Transverse colon (tissue), 4 donors: ENCODE data around the gene KTI12. TPM values are rescaled to one million over a fixed set of nuclear protein-coding genes. Genes with fewer than 3 reads are reported as not detected.

Experiments
- DNase-seq: peaks from one replicate; pipeline ENCODE4 v3.0.0-alpha.2; 2019
- H3K27ac ChIP-seq, 4 donors: fragments of 200-600 bp; sonication (generic); 2 replicates each; pipeline ENCODE4 v1.5.1; 2016 to 2018; ENCODE audit warnings: inconsistent platforms in 4 of 4
- H3K27me3 ChIP-seq: fragments of 200-600 bp; sonication (generic); 2 replicates; pipeline ENCODE4 v1.5.1; 2017; ENCODE audit warnings: inconsistent platforms
- H3K36me3 ChIP-seq, 4 donors: fragments of 200-600 bp; sonication (generic); 2 replicates each; pipeline ENCODE4 v1.5.1; 2017 to 2019; ENCODE audit warnings: inconsistent platforms in 4 of 4
- H3K4me1 ChIP-seq, 4 donors: fragments of 200-600 bp; sonication (generic); 2 replicates each; pipeline ENCODE4 v1.5.1; 2017 to 2020; ENCODE audit warnings: inconsistent platforms in 4 of 4
- H3K4me3 ChIP-seq, 4 donors: fragments of 200-600 bp; sonication (generic); 1 replicate in 1 of 4; 2 replicates in 3 of 4; pipeline versions ENCODE4 v1.5.1 to v1.6.1; 2017 to 2019; ENCODE audit warnings: inconsistent platforms in 4 of 4
- H3K9me3 ChIP-seq, 2 donors: fragments of 200-600 bp; sonication (generic); 2 replicates each; pipeline ENCODE4 v1.5.1; 2017 to 2019; ENCODE audit warnings: inconsistent platforms in 2 of 2
- CTCF ChIP-seq, 5 experiments: fragments of 200-600 bp in 3 of 5; fragments of 450-650 bp in 2 of 5; sonication (generic) in 3 of 5; IDR thresholded peaks; 1 replicate in 2 of 5; 2 replicates in 3 of 5; pipeline ENCODE4 v1.5.1; 2016 to 2017; ENCODE audit warnings: antibody characterized with exemption in 5 of 5, inconsistent platforms in 3 of 5, mild to moderate bottlenecking in 2 of 5, moderate library complexity in 1 of 5
- EP300 ChIP-seq: sonication (generic); formaldehyde crosslinking; IDR thresholded peaks from one replicate; pipeline ENCODE4 v1.6.1; 2017; ENCODE audit warnings: antibody characterized with exemption, low read depth
- POLR2A ChIP-seq: fragments of 450-650 bp; IDR thresholded peaks from one replicate; pipeline ENCODE4 v1.6.1; 2016; ENCODE audit warnings: antibody characterized with exemption, mild to moderate bottlenecking, moderate library complexity
- POLR2AphosphoS5 ChIP-seq, 3 donors: sonication (generic); formaldehyde crosslinking; IDR thresholded peaks; one replicate each; pipeline ENCODE4 v1.6.1; 2016; ENCODE audit warnings: antibody characterized with exemption in 3 of 3
- WGBS, 2 donors: methylation state at CpG; one replicate each; pipeline ENCODE4 v1.1.5; 2018; ENCODE audit warnings: low coverage in 1 of 2; 5-methylcytosine and 5-hydroxymethylcytosine counted together
- in situ Hi-C, 4 donors: fragments of 200-750 bp; cut with MboI; loops; one replicate each; pipeline versions ENCODE4 v1.15.0 to v1.15.1; 2017; ENCODE audit warnings: low sequenced_read_pairs in 3 of 4, low pct_ligation_motif_present in 1 of 4, low pct_unique_long_range_greater_than_20kb in 1 of 4
- intact Hi-C: fragments of 100-400 bp; cut with DNase I; formaldehyde crosslinking; loops from one replicate; pipeline ENCODE4 v1.15.1; 2023; ENCODE audit warnings: low total_unique reads
- small RNA-seq, 4 donors: library from RNA; depleted of rRNA; stranded (forward); fragments of <200 nt; gene quantifications; one replicate each; pipeline ENCODE3, GENCODE V24; 2016
- total RNA-seq, 4 donors: library from RNA; depleted of rRNA; stranded (reverse); fragments of >200 nt; gene quantifications; one replicate each; pipeline ENCODE4 v1.1.0, GENCODE V29; 2016

KTI12 gene
- total RNA-seq, 4 donors from 2014 or later = 1.8 to 7.9 (median 7.3) TPM; not detected in 1

DNA sequence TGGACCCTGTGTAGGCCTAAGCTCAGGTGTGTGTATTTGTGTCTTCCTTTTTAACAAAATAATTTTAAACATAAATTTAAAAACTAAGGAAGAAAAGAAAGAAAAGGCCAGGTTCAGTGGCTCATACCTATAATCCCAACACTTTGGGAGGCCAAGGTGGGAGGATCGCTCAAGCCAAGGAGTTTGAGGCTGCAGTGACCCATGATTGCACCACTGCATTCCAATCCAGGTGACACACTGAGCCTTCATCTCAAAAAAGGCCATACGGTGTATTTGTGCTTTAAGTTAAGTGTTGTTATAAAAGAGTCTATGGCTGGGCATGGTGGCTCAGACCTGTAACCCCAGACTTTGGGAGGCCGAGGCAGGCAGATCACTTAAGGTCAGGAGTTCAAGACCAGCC is 51.4 kb downstream of the KTI12 start:
- in situ Hi-C loops = no loop called here
- intact Hi-C loops = no loop called here
- Histone ChIP-seq H3K27me3 (no peaks in the 10 kb centered on the region), H3K36me3 (no peaks in the 10 kb centered on the region), H3K27ac (no peak overlapping the region), H3K4me3 (no peak overlapping the region), H3K4me1 (no peaks in the 10 kb centered on the region), H3K9me3 (no peaks in the 10 kb centered on the region)
- TF ChIP-seq POLR2AphosphoS5 (IDR thresholded peaks at IDR 0.05) (no peak), POLR2A (no peak), CTCF (IDR thresholded peaks at IDR 0.05) (no peak), EP300 (no peak)
- WGBS, 2 donors = 77 to 91% methylated on average over 1 to 3 of the region's 3 CpGs
- DNase-seq = no peak

Small RNA genes within 50 kb of the gene (small RNA-seq; reads per million reads assigned to genes)
- 0 reads per million in 4 donors for gene RN7SL290P

Other genes starting within 250 kb of the KTI12 start
- 100 to 1,000 TPM in 1 of 4 donors, 10 to 100 TPM in 3; 63.4 to 116 (median 87.1) TPM for gene NRDC, start 155.1 kb downstream of the KTI12 start, total RNA-seq
- gene RAB3B, start 43.1 kb downstream of the KTI12 start, total RNA-seq = 1 to 10 TPM; 1.8 to 4.5 (median 3.4) TPM
- 100 to 1,000 TPM in 1 of 4 donors, 10 to 100 TPM in 3; 31.4 to 103 (median 35.0) TPM for gene TXNDC12, start 21.4 kb upstream of the KTI12 start, total RNA-seq
- gene BTF3L4, start 22.5 kb upstream of the KTI12 start, total RNA-seq = 10 to 100 TPM in 3 of 4 donors, 1 to 10 TPM in 1; 5.2 to 32.1 (median 14.2) TPM
- 10 to 100 TPM; 22.8 to 37.0 (median 28.2) TPM for gene ZFYVE9, start 108.3 kb upstream of the KTI12 start, total RNA-seq